ENCODE measurements around the gene PAX8.

PAX8 gene

GRCh38 chr2:113207021-113207420 is 71.7 kb downstream of the PAX8 start (continued):
- no peak for TF ChIP-seq REPIN1 (tag by site-specific recombination; IDR thresholded peaks at IDR 0.05; ENCODE audit: low read depth)
- no peak for TF ChIP-seq ZNF692 (tag by site-specific recombination; IDR thresholded peaks at IDR 0.05)

GRCh38 chr2:113206251-113206650 is 72.5 kb downstream of the PAX8 start:
- Histone ChIP-seq H3K4me1 (ENCODE audit: control insufficient read depth, insufficient read depth, low read length) (peaks cover 8% of the 10 kb centered on the region), H3K4me3 (ENCODE audit: low read depth, low read length) (no peak overlapping the region), H3K27ac (ENCODE audit: extremely low read depth, low read depth, low read length) (no peak overlapping the region), H3K36me3 (ENCODE audit: control insufficient read depth in 2 of 2, insufficient read depth in 1 of 2, low read length in 2 of 2) (no peaks in the 10 kb centered on the region), H3K9me3 (ENCODE audit: control insufficient read depth, insufficient read depth, low read depth, low read length) (no peaks in the 10 kb centered on the region)
- ChIA-PET POLR2A (no interaction called here), CTCF (interaction anchor here (0.6 to 11.8 kb wide), 8 partner anchors 8 to 183 kb away, joined by 3 to 177 read pairs (median 4); no protein-coding TSS in a partner anchor)
- TF ChIP-seq SP2 (tag by site-specific recombination; IDR thresholded peaks at IDR 0.05) = no peak
- no peak for TF ChIP-seq ZNF174 (tag by site-specific recombination; IDR thresholded peaks at IDR 0.05)
- no peak for TF ChIP-seq ZBTB44 (tag by site-specific recombination; IDR thresholded peaks at IDR 0.05)
- TF ChIP-seq ZNF473 (tag by site-specific recombination; IDR thresholded peaks at IDR 0.05) = no peak
- TF ChIP-seq ZNF654 (tag by site-specific recombination; IDR thresholded peaks at IDR 0.05; ENCODE audit: low read depth) = no peak

GRCh38 chr2:113203901-113204519 is 74.7 kb downstream of the PAX8 start:
- H3K4me3 ChIP-seq (ENCODE audit: low read depth, low read length) = no peak overlapping the region
- CTCF ChIA-PET = interaction anchor here (0.6 to 11.8 kb wide), 35 partner anchors 9 to 244 kb away, joined by 3 to 177 read pairs (median 5); no protein-coding TSS in a partner anchor
- POLR2A ChIA-PET = interaction anchor here (0.7 kb wide), 1 partner anchor 24 kb away, joined by 7 read pairs; no protein-coding TSS in a partner anchor
- H3K27ac ChIP-seq (ENCODE audit: extremely low read depth, low read depth, low read length) = no peak overlapping the region
- no peaks in the 10 kb centered on the region for H3K36me3 ChIP-seq (ENCODE audit: control insufficient read depth in 2 of 2, insufficient read depth in 1 of 2, low read length in 2 of 2)
- no peaks in the 10 kb centered on the region for H3K9me3 ChIP-seq (ENCODE audit: control insufficient read depth, insufficient read depth, low read depth, low read length)
- H3K4me1 ChIP-seq (ENCODE audit: control insufficient read depth, insufficient read depth, low read length) = peaks cover 2% of the 10 kb centered on the region; the same call in 1 of the 2 replicates
- no peak for TF ChIP-seq ZNF433 (tag by site-specific recombination; IDR thresholded peaks at IDR 0.05; ENCODE audit: low read depth)
- no peak for TF ChIP-seq ZNF626 (tag by site-specific recombination; IDR thresholded peaks at IDR 0.05)
- TF ChIP-seq ZNF155 (tag by site-specific recombination; IDR thresholded peaks at IDR 0.05) = no peak
- 0 out of 2 replicates have a peak, but pooled peaks have one; percentile 27 for TF ChIP-seq YY2 (tag by site-specific recombination; IDR thresholded peaks at IDR 0.05)
- TF ChIP-seq ZIC2 (tag by site-specific recombination; IDR thresholded peaks at IDR 0.05) = peak; percentile 47; the same call in 1 of the 2 replicates
- peak; percentile 28; the same call in 1 of the 2 replicates for TF ChIP-seq ZNF2 (tag by site-specific recombination; IDR thresholded peaks at IDR 0.05)
- no peak for TF ChIP-seq ZSCAN16 (tag by site-specific recombination; IDR thresholded peaks at IDR 0.05)
- no peak for TF ChIP-seq ZNF76 (tag by site-specific recombination; IDR thresholded peaks at IDR 0.05; ENCODE audit: borderline replicate concordance, low read depth)
- no peak for TF ChIP-seq ZNF362 (tag by site-specific recombination; IDR thresholded peaks at IDR 0.05)
- no peak for TF ChIP-seq ZNF645 (tag by site-specific recombination; IDR thresholded peaks at IDR 0.05)
- TF ChIP-seq PRDM4 (tag by site-specific recombination; IDR thresholded peaks at IDR 0.05) = no peak
- no peak for TF ChIP-seq ZNF48 (tag by site-specific recombination; IDR thresholded peaks at IDR 0.05)
- 0 out of 2 replicates have a peak, but pooled peaks have one; percentile 27 for TF ChIP-seq ZNF10 (tag by site-specific recombination; IDR thresholded peaks at IDR 0.05)
- TF ChIP-seq CTCF (tag by site-specific recombination; IDR thresholded peaks at IDR 0.05) = peak; percentile 86
- TF ChIP-seq ZBTB17 (tag by site-specific recombination; IDR thresholded peaks at IDR 0.05) = 0 out of 2 replicates have a peak, but pooled peaks have one; percentile 30
- peak; percentile 63; the same call in 1 of the 2 replicates for TF ChIP-seq ZNF600 (tag by site-specific recombination; IDR thresholded peaks at IDR 0.05)
